Measurements from ENCODE around the gene PLCD1.
A peak's percentile ranks its signal among the peaks of the same experiment; 100 is the strongest.
"Not testable (repeated sequence)": the region's sequence is repeated elsewhere in the genome, so short reads cannot be mapped to it uniquely, and the experiment has no call there.

The PLCD1 gene

DNA sequence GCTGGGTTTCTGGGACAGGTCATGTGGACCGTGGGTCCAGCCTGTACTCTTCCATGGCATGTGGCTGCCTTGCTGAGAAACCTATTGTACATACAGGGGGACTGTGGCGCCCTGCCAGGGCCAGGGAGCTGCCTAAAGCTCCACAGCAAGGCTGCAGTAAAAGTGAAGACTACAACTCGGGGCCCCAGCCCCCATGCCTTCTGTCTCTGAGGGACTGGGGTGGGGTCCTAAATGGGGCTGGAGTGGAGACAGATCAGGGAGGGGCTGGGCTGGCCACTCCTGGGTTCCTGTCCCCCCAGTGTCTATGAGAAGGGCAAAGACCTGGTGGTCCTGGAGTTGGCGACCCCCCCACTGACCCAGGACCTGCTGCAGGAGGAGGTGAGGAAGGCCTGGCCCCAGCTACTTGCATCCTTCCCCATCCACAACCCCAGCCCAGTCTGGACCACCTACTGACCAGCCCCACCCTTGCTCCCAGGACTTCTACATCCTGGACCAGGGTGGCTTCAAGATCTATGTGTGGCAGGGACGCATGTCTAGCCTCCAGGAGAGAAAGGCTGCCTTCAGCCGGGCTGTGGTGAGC is 31.6 kb downstream of the PLCD1 start:
- DNase-seq = no peak

DNA sequence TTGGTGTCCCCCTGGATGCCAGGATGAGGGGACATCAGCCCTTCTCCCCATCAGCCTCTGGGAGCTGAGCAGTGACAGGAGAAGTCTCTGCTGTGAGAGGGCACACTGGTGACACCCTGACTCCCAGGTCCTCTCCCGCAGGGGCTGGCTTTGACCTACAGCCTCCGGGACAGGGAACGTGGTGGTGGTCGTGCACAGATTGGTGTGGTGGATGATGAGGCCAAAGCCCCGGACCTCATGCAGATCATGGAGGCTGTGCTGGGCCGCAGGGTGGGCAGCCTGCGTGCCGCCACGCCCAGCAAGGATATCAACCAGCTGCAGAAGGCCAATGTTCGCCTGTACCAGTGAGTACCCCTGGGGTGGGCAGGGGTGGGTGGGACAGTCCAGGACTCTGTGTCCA is 32.1 kb downstream of the PLCD1 start:
- no peak for DNase-seq

DNA sequence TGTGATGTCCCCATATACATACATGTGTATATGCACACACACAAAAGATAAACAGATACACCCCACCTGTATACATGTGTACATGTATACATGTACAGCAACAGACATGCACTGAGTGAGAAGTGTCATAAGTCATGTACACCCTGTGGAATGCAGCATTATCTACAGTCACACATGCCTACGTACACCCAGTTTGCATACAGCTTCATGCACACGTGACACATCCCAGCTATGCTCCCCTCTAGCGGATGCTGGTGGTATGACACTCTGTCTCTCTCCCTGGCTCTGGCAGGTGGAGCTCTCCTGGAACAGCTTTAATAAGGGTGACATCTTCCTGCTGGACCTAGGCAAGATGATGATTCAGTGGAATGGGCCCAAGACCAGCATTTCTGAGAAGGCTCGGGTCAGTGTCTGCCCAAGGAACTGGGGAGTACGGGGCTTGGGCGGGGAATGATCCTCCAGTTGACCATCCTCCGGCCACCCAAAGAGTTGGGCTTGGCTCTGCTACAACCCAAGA is 32.6 kb downstream of the PLCD1 start:
- peak; percentile 36 for DNase-seq

DNA sequence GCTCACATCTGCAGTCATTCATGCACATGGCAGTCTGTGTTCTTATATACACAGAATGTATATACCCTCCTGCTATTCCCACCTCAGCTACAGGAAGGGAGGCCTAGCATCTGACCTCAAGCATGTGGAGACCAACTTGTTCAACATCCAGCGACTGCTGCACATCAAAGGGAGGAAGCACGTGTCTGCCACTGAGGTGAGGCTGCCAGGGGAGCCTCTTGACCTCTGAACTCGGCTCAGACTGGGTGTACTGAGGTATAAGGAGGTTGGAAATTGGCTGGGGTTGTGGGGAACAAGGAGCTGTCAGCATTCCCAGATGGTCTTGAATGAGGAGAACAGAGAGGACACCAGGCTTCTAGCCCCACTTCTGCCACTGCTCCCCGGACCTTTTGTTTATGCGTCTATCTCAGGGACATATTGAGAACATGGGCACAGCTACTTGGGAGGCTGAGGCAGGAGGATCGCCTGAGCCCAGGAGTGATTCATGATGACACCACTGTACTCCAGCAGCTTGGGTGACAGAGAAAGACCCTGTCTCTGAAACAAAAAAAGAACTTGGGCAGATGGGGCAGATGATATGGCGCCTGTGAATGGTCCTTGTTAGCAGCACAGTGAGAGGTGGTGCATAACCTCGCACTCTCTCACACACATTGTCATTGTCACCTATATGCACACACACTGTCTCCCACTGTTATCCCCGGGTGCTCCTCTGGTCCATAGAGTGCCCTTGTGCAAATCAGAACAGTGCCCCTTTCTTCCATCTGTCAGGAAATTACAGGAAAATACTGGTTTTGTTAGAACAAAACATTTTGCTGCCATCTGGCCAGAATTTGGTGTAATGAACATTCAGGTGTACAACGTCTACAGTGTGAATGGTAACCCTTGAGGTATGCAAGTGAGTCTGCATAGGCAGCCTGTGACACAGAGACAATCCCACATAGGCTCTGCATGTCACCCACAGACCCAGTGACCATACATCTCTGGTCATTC is 33.5 kb downstream of the PLCD1 start:
- DNase-seq = peak; percentile 35

DNA sequence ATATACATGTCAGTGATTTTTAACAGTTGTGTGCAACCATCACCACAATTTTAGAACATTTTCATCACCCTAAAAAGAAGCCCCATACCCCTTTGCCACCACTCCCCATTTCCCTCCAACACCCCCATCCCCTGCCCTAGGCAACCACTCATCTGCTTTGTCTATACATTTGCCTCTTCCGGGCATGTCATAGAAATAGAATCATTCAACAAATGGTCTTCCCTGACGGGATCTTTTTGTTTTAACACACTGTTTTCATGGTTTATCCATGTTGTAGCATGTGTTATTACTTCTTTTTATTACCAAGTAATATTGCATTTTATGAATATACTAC is 34.8 kb downstream of the PLCD1 start:
- no peak for DNase-seq

DNA sequence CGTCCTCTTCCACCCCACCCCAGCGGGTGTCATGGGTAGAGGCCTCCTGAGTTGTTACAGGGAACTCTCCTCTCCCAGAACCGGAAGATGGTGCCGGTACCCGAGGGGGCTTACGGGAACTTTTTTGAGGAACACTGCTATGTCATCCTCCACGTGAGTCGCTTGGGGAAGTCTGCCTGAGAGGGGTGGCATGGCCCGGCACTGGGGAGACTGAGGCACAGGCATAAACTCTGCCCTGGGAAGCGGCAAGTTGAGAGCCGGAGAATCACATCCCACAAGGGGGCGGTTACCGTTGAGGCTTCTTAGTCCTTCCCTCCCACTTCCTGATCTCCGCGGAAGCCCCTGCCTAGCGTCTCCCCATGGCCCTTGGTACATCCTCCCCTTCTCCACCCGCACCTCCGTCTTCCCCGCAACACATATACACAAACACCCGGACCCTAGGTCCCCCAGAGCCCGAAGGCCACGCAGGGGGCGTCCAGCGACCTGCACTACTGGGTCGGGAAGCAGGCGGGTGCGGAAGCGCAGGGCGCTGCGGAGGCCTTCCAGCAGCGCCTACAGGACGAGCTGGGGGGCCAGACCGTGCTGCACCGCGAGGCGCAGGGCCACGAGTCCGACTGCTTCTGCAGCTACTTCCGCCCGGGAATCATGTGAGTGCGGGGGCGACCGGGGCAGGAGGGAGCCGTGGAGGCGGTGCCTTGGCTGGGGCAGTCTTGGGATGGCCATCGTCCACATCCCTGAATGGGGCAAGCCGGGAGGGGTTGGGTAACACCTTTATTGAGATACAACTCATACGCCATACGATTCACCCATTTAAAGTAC is 35.4 kb downstream of the PLCD1 start:
- DNase-seq = no peak

DNA sequence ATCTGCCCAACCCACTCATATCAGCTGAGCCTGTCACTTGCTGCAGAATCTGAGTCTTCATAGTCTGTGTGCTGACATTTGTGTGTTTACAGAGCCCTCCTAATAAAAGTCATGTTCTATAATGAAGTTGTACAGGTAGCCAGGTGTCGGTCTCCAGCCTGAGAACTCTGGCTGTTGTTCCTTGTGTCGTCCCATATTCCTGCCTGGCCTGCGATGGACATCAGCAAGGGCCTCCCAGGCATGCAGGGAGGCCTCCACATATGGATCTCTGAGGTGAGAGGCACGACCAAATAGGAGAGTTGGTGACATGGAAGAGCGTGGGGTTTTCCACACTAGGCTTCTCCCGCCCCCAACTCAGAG is 36.0 kb downstream of the PLCD1 start:
- DNase-seq = no peak

DNA sequence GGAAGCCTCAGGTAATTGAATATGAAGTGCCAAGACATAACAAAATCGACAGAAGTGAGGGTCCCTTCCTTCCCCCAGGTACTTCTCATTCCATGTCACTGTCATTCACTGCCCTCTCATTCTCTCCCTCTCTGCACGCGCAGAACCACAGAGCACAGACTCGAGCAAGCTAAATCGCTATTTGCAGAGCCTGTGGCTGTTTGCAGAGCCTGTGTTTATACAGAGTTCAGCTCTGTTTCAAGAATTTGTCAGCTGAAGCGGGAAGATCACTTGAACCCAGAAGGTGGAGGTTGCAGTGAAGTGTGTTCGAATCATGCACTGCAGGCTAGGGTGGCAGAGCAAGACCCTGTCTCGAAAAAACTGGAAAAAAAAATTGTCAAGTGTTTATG is 36.4 kb downstream of the PLCD1 start:
- DNase-seq = no peak

DNA sequence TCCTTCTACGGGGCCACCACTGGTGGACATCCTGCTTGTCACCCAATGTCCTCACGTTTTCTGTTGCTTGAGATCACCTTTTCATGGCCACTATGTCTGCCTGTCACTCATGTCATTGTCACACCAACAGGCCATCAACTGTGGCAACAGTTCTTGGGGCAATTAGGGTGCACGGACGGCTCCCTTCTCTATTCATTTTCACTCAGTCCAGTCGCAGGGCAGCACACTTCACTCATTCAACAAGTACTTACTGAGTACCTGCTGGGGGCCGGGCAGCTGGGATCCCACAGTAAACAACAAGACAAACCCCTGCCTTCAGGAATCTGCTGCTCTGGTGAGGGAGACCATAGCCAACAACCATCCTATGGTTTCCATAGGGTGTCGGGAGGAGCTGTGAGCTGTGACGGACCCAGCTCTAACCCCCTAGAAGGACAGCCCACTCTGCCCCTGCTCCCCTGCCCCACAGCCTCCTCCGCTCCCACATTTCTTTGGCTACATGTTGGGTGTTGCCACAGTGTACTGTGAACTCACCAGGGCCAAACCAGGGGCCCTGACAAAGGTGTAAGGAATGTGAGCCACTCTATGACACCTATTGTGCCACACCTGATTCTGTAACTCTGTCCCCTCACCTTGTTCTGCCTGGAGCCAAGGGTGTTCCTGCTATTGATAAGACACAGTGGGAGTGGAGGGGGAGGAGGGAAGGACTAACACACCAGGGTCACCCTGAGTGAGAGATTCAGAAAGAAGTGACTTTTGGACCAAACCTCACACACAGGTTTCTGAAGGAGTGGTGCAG is 37.0 kb downstream of the PLCD1 start:
- DNase-seq = no peak

DNA sequence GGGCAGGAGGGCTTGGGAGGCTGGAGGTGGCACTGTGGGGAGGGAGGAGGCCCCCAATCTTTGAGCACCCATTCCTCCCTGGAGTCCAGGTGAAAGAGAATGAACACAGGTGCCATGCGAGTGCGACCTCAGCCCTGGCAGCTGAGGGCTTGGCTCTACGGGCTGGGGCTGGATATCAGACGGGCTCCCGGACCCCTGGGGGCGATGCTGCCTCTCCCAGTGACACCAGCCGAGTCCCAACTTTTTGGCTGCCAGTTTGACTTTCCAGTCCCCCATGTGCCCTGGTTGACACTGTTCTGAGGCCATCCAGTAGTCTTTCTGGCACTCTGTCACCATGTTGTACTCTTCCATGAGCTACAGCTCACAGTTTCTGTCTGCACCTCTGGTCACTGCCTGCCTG is 37.6 kb downstream of the PLCD1 start:
- no peak for DNase-seq

DNA sequence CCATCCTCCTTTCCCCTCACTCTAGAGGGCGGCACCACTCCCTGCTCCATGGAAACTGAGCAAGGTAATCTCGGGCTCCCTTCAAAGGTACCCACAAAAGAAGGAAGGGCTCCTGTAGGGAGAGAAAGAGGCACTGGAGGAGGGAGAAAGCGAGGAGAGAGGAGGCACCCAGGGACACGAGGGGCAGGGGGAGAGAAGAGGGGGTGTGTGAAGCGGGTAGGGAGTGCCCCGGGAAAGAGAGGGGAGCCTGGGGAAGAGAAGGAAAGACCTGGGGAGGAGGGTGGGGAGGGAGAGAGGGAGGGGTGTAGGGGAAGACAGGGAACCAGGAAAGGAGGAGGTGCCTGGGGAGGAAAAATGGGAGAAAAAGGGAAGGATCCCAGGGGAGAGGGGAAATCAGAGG is 38.3 kb downstream of the PLCD1 start:
- no peak for DNase-seq

DNA sequence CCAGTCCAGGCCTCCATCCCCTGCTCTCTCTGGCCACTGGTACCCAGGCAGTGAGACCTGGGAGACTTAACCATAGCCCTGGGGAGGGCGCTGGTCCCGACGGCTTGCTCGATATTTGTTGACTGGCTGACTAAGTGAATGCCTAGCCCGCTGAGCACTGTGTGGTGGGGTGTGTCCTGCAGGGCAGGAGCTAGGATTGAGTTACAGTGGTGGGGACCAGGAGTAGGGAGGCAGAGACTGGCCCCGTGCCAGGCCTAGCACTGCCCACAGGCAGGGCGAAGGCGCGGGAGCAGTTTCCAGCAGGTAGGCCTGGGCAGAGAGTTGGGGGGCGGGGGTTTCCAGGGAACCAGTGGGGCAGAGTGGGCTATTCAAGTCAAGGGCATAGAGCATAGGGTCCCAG is 38.9 kb downstream of the PLCD1 start, which contains the start of gene VILL:
TSS of gene VILL (plus strand) at position 260 of the 400 bp plus-strand sequence. CDS start 2,887 bp downstream, outside the sequence.
- DNase-seq = no peak

DNA sequence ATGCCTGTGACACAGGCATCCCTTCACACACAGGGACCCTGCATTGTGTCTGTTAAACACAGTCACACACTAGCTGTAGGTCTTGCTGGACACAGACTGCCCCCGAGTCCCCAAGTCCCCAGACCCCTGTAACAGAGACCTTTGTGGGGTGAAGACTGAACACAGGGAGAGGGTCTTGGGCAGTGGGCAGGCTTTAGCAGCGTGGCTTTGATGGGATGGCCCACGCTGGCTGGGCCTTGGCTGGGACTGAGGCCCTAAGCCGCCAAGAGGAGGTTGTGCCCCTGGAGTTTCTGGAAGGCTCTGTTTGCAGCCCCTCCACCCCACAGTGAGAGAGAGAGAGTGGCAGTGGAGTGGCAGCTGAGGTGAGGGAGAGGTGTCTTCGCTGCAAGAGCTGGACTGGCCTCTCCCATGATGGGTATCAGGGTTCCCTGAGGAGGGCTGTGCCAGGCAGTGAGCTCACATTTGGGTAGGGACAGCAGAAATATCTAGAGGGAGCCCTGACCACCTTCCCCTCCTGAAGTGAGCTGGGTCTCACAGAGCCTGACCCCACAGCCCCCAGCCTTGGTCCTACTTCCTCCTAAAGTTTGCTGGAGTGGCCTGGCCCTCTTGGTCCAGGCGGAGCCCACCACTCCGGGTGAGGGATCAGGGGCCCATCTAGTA is 39.5 kb downstream of the PLCD1 start:
- DNase-seq = no peak

DNA sequence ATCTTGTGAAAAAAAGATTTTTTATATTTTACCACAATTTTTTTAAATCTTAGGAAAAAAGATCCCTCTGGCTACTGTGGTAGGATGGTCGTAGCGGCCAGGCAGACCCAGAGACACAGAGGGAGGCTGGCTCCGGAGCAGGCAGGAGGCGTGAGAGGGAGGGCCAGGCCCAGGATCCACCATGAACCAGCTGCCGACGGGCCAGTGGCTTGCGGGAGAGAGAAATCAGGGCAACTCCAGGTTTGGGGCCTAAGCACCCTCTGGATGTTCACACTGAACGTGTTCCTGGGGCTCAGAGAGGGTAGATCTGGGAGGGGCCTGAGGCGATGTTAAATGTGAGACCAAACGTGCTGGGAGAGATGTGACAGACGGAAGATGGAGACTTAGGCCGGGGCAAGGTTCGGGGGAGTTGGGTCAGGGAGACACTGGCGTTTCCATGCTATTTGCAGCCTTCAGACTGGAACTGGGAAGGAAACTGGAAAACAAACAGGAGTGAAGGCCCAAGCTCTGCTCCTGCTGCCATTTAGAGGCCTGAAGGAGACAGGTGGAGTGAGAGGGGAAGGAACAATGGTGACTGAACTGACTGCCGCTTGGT is 40.4 kb downstream of the PLCD1 start:
- no peak for DNase-seq

DNA sequence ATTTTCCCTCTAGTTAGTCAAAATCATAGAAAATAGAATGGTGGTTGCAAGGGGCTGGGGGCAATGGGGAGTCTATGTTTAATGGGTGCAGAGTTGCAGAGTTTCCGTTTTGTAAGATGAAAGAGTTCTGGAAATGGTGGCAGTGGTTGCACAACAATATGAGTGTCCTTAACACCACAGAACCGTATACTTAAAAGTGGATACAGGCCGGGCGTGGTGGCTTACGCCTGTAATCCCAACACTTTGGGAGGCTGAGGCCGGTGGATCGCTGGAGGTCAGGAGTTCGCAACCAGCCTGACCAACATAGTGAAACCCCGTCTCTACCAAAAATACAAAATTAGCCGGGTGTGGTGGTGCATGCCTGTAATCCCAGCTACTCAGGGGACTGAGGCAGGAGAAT is 41.1 kb downstream of the PLCD1 start:
- DNase-seq = not testable (repeated sequence)

DNA sequence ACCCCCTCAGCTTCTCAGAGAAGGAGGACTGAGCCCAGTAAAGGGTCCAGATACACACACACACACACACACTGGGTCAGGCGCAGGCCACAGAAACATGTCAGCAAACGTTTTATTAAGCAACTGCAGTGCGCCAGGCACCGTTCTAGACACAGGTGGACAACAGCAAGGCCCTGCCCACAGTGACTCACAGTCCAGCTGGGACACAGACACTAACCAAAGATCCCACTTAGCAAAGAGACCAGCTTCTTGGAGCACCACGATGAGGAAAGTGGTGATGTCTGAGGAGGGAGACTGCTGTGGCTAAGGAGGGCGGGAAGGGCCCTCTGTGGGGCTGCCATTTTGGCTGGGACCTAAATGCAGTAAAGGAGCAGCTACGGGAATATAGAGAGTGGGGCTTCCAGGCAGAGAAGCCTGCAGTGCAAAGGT is 41.7 kb downstream of the PLCD1 start:
- DNase-seq = no peak

DNA sequence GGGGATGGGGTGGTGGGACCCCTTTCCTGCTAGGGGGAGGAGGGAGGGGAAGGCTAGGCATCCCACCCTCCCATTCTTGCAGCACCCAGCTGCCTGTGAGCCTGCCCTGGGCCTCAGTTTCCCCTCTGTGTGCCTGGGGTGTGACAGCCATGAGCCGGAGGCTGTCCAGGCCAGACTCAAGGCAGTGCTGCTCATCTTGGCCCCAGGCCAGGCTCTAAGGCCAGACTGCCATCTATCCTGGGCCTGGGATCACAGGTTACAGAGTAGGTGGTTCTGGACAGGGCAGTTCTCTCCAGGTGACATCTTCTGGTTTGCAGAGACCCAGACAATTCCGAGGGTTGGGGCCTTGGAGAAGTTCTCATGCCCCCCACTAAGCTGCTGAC is 42.1 kb downstream of the PLCD1 start:
- DNase-seq = no peak

DNA sequence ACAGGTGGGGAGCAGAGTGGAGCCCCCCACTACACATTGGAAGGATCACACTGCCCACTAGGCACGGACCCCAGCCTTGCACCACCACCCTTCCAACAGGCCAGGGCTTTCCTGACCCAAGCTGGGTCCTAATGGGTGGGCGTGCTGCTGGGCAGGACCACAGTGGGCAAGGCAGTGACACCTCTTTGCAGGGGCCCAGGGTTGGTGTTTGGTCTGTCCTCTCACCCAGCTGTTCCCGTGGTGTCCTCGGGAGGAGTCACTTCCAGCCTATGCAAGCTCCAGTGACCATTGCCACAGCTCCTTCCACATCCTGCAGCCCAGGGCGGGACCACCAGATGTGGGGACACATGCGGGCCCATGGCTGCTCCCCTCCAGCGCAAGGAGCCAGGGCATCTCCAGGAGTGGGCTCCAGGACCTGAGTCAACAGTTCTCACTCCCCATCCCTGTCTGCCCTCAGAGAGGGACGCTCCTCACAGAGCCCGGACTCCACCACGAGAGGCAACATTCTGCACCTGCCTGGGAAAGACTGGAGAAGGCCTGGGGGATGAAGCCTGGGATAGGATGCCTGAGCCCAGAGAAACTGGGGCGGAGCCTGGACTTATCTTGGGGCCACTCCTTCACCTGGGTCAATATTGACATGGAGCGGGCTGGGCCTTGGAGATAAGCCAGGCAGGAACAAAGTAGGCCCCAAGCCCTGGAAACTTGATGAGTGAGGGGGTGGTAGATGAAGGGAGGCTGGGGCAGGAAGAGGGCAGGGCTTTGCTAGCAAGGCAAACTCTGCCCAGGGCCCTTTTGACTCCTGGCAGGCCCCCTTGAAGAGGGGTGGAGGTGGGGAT is 42.7 kb downstream of the PLCD1 start:
- DNase-seq = no peak

DNA sequence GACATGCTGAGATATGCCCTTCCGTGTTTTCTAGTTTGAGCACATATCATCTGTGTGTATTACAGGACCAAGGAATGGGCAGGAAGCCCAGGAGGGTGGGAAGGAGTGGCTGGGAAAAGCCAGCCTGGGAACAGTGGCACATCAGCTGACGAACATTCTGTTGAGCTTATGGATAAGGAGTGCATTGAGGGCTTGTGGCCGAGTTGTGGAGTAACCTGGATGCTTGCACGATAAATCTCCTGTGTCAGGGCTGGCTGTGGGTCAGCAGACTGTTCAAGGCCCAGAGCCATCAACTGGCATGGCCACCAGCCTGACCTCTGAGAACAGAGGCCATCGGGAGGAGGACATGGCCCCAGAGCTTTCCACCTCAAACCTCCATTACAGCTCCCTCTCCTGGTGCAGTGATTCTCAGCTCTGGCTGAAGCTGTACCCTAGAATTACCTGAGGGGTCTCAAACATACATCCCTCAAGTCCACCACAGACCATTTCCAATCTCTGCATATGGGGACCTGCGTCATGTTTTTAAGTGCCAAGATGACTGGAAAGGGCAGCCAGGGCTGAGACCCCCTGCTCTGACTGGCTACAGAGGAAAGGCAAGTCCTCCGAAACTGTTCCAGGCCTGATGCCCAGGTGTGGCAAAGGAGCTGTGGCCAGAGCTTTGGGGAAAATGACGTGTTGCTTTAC is 43.7 kb downstream of the PLCD1 start:
- no peak for DNase-seq

DNA sequence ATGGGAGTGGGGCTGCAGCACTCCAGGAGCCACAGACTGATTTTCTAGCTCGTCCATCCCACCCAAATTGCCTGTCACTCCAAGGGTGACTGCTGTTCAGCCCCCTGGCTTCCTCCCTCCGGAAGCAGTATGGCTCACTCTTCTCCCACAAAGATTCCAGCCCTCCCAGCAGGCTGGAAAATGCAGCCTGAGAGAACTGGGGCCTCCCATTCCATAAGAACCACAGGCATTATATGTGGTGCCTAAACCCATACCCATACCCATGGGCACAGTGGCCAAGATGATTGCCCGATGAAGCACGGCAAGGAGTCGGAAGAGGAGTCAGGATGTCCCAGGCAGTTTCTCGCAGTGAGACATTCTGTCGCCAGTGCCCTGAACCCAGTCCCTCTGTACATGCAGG is 44.8 kb downstream of the PLCD1 start:
- DNase-seq = no peak

Measured in NCI-H1694 treated with DMSO at 0.1 percent for 48 hours (cell line).